ENCODE measurements around the gene SF1.

DNA sequence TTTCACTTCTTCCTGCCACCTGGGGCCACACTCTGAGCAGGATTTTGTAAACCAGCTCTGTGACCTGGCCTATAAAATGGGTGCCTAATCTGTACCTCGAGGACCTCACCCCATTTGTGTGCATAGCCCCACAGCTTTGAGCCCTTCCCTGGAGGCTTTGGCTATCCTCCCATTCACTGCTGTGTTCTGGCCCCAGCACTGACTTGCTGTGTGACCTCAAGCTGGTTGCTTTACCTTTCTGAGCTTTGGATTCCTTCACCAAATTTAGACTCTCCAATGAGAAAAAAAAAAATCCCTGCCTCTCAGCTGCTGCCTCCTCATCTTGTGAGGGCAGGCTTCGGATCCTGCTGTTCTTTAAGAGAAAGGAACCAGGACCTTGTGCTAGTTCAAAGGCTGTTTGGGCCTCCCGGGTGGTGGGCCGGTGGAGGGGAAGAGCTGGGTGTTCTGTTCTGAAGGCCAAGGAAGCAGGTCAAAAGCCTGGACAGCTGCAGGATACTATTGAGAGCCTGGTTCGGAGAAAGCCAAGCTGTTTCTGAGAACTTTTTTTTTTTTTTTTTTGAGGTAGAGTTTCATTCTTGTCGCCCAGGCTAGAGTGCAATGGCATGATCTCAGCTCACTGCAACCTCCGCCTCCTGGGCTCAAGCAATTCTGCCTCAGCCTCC, 17.5 kb downstream of the SF1 start:
- TF ChIP-seq, protein P1, sequence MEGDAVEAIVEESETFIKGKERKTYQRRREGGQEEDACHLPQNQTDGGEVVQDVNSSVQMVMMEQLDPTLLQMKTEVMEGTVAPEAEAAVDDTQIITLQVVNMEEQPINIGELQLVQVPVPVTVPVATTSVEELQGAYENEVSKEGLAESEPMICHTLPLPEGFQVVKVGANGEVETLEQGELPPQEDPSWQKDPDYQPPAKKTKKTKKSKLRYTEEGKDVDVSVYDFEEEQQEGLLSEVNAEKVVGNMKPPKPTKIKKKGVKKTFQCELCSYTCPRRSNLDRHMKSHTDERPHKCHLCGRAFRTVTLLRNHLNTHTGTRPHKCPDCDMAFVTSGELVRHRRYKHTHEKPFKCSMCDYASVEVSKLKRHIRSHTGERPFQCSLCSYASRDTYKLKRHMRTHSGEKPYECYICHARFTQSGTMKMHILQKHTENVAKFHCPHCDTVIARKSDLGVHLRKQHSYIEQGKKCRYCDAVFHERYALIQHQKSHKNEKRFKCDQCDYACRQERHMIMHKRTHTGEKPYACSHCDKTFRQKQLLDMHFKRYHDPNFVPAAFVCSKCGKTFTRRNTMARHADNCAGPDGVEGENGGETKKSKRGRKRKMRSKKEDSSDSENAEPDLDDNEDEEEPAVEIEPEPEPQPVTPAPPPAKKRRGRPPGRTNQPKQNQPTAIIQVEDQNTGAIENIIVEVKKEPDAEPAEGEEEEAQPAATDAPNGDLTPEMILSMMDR (IDR thresholded peaks at IDR 0.05): no peak
- TF ChIP-seq EZH2 (IDR thresholded peaks at IDR 0.05) (no peak), EZH2phosphoT487 (IDR thresholded peaks at IDR 0.05) (no peak)

Data from neural progenitor cell (in vitro differentiated cells).